GM12801 (cell line): ENCODE measurements around the gene ZNF79.

Experiments
- TF ChIP-seq, protein P1 (sequence below): IDR thresholded peaks from one replicate; pipeline ENCODE4 v1.5.1; 2011; ENCODE audit warnings: control low read depth; ENCODE audit not compliant: insufficient read length; ENCODE audit errors: extremely low read depth

ZNF79 gene

DNA sequence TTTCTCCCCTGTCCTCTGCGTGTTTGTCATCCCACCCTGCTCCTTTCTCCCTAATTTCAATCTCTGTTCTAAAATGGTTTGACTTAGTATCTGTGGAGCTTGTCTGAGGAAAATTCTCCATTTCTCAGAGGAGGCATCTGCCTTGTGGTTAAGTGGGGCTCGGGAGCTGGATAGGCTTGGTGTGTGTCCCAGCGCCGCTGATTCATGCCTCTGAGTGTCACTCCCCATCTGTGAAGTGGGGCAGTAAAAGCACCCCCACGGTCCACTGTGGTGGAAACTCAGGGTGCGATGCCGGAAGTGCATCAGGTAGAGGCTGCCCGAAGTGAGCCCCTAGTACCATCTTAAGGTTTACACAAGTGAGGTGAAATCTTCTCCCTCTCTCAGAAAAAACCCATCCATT lies 64.8 kb downstream of the ZNF79 start:
- TF ChIP-seq, protein P1, sequence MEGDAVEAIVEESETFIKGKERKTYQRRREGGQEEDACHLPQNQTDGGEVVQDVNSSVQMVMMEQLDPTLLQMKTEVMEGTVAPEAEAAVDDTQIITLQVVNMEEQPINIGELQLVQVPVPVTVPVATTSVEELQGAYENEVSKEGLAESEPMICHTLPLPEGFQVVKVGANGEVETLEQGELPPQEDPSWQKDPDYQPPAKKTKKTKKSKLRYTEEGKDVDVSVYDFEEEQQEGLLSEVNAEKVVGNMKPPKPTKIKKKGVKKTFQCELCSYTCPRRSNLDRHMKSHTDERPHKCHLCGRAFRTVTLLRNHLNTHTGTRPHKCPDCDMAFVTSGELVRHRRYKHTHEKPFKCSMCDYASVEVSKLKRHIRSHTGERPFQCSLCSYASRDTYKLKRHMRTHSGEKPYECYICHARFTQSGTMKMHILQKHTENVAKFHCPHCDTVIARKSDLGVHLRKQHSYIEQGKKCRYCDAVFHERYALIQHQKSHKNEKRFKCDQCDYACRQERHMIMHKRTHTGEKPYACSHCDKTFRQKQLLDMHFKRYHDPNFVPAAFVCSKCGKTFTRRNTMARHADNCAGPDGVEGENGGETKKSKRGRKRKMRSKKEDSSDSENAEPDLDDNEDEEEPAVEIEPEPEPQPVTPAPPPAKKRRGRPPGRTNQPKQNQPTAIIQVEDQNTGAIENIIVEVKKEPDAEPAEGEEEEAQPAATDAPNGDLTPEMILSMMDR = no peak

DNA sequence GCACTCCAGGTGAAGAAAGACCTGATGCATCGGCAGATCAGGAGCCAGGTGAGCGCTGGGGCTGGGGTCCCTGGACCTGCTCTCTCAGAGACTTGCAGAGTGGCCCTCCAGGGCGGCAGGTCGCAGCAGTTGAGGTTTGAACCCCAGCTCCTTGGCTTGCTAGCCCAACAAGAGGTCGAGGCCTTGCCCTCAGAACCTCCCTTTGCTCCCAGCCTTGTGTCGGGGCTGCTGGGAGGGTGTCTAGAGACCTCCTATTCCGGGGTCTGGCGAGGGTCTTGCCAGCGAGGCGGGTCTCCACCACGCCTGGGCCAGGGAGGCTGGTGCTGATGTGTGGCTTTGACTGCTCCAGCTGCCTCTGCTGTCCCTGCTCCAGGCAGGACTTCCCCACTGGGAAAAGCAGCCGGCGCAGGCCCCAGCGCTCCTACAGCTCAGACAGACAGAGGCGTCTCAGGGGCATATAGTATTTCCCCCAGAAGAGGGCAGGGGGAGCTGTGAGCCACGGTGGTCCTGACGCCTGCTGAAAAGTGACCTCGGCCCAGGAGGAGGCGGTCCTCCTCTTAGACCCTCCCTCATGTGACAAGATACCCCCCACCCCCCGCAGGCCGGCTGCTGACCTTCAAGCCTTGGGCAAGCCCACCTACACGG lies 65.4 kb downstream of the ZNF79 start:
- TF ChIP-seq, protein P1 = no peak

DNA sequence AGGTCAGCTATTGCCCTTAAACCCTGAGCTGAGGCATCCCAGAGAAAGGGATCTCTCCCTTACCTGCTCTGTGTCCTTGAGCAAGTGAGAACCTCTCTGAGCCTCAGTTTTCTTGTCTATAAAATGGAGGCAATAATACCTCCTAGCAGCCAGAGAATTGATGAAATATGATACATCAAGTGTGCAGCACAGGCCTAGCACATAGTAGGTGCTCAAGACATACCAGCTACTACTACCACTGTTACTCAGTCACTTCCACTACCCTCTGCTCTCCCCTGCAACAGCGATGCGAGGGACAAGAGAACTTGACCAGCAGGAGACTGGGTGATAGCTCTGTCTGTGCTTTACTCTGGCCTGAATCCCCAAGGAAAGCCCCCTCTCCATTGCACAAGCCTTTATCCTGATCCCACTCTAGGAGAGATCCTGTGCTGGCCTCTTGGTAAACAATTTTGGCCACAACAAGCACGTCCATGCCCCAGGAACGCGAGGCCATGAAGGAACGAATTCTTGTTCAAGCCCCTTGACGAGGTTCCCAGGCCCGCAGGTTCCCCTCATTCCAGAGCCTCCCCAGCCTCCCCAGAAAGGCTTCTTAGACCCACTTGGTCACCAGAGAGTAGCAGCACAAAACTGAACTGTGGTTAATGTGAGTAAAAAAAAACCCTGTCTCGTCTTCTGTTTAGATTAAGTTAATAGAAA lies 66.5 kb downstream of the ZNF79 start:
- TF ChIP-seq, protein P1 = no peak

DNA sequence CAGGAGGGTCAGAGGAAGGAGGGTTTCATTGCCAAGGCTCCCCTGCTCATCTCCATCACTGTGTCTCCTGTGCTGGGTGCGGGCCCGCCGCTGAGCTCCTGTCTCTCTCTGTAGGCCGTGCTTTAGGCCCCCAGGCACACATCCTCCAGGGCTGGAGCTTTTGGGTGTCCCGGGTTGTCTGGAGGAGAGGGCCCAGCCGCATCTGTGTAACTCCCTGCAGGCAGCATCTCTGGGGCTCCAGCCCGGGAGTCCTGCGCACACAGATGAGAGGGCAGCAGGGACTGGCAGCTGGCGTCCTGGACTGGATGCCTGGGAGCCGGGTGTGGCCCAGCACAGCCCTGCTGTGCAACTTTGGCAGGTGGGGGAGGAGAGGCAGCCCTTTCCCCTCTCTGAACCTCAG lies 67.3 kb downstream of the ZNF79 start:
- TF ChIP-seq, protein P1 = no peak

DNA sequence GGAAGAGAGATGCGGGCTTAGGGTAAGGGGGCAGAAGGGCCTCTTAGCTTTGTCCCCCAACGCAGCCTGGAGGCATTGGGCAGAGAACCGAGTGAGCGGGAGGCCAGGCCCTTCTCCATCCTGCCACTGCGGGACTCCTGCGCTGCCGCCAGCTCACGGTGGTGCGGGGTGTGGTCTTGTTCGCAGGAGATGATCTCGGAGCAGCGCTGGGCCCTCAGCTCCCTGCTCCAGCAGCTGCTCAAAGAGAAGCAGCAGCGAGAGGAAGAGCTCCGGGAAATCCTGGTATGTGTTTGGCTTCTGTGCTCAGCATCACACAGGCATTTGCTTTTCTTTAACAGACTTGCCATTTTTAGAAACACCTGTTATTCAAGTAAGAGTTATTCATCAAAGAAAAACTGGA lies 68.4 kb downstream of the ZNF79 start:
- TF ChIP-seq, protein P1 = no peak

DNA sequence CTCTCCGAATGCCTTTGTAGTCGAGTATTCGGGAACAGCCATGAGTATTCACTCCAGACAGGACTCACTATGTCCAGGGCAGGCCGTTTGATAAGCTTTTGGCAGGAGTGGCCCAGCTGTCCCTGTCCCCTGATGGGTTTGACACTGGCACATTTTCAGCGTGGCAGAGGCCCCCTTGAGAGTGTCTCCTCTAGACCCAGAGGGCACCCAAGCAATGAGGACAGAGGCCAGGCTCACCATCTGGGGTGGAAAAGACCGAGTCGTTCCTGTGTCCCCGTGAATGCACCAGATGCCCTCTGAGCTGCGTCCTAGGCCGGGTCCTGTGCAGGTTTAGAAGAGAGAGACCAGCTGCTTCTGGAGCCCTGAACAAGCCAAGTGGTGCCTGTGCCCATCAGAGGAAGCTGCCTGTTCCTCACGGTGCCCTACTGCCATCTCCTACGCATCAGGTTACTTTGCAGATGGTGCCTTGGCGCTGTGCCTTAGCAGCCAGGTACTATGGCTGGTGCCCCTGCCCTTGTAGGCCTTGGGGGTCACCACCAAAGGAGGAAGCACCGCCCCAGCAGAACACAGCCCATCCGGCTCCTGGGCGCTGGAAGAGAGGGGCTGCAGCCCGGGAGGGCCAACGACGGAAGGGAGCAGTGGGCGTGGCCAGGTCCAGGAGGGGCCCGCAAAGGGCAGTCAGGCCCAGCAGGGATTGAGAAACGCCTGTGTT lies 69.6 kb downstream of the ZNF79 start:
- TF ChIP-seq, protein P1 = no peak

DNA sequence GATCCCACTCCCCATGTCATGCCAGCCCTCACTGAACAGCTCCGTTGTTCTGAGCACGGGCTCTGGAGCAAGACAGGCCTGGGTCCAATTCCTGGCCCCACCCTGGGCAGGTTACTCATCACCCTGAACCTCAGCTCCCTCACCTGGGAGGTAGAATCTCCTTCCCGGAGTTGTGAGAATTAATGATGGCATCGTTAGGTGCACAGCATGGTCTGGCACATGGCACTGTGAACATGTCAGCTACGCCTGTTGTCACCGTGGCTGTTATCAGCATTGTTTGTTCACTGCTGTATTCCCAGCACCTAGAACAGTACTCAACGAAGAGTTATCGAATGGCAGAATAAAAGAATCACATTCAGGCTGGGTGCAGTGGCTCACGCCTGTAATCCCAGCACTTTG lies 70.1 kb downstream of the ZNF79 start:
- TF ChIP-seq, protein P1 = no peak
